CD14-positive monocyte (primary cell): ENCODE measurements around the gene DCDC2. TPM values are rescaled to one million over a fixed set of nuclear protein-coding genes. Genes with fewer than 3 reads are reported as not detected.

Experiments used
- DNase-seq, 3 donors: peaks; one replicate each; pipeline ENCODE4 v3.0.0-alpha.2; 2011 to 2022
- H2AFZ ChIP-seq: 2 replicates; pipeline ENCODE4 v1.6.0; 2012; ENCODE audit warnings: mild to moderate bottlenecking, low read depth, low read length, inconsistent platforms; ENCODE audit not compliant: insufficient read depth, poor library complexity, severe bottlenecking
- H3K27ac ChIP-seq, 2 donors: 1 replicate in 1 of 2; 2 replicates in 1 of 2; pipeline ENCODE4 v1.5.1; 2012 to 2013; ENCODE audit warnings: low read length in 2 of 2, control low read depth in 1 of 2, inconsistent platforms in 1 of 2, low read depth in 1 of 2, mild to moderate bottlenecking in 1 of 2
- H3K27me3 ChIP-seq, 2 donors: one replicate each; pipeline versions ENCODE4 v1.6.0 to v1.6.1; 2011 to 2013; ENCODE audit warnings: low read length in 2 of 2; ENCODE audit not compliant: control insufficient read depth in 2 of 2, insufficient read depth in 2 of 2
- H3K36me3 ChIP-seq, 2 donors: replicated peaks in 1 of 2; 1 replicate in 1 of 2; 2 replicates in 1 of 2; pipeline versions ENCODE4 v1.5.1 to v1.6.1; 2012 to 2013; ENCODE audit warnings: low read length in 2 of 2, control low read depth in 1 of 2, inconsistent platforms in 1 of 2, mild to moderate bottlenecking in 1 of 2; ENCODE audit not compliant: insufficient read depth in 2 of 2, control insufficient read depth in 1 of 2
- H3K4me1 ChIP-seq, 2 donors: 1 replicate in 1 of 2; 2 replicates in 1 of 2; pipeline versions ENCODE4 v1.5.1 to v1.6.1; 2012 to 2013; ENCODE audit warnings: low read length in 2 of 2, control low read depth in 1 of 2, inconsistent platforms in 1 of 2, mild to moderate bottlenecking in 1 of 2, moderate library complexity in 1 of 2; ENCODE audit not compliant: insufficient read depth in 2 of 2, control insufficient read depth in 1 of 2
- H3K4me2 ChIP-seq: replicated peaks from 2 replicates; pipeline ENCODE3; 2012; ENCODE audit warnings: low read length, moderate library complexity, mild to moderate bottlenecking; ENCODE audit not compliant: poor library complexity, severe bottlenecking; ENCODE audit errors: extremely low read depth
- H3K4me3 ChIP-seq, 3 experiments: fragments of 200-600 bp in 1 of 3; sonication (generic) in 1 of 3; replicated peaks in 1 of 3; 1 replicate in 2 of 3; 2 replicates in 1 of 3; pipeline ENCODE4 v1.5.1; 2011 to 2013; ENCODE audit warnings: low read length in 3 of 3, mild to moderate bottlenecking in 3 of 3, control low read depth in 2 of 3, low read depth in 2 of 3, inconsistent platforms in 1 of 3, moderate library complexity in 1 of 3
- H3K79me2 ChIP-seq: 2 replicates; pipeline ENCODE4 v1.6.0; 2012; ENCODE audit warnings: mild to moderate bottlenecking, control low read depth, inconsistent platforms, low read length, moderate library complexity; ENCODE audit not compliant: insufficient read depth
- H3K9ac ChIP-seq: 2 replicates; pipeline ENCODE4 v1.6.0; 2017; ENCODE audit warnings: low read length, mild to moderate bottlenecking; ENCODE audit not compliant: insufficient read depth, poor library complexity, severe bottlenecking
- H3K9me3 ChIP-seq, 2 donors: replicated peaks in 1 of 2; 1 replicate in 1 of 2; 2 replicates in 1 of 2; pipeline versions ENCODE4 v1.5.1 to v1.6.1; 2012 to 2013; ENCODE audit warnings: low read length in 2 of 2, control low read depth in 1 of 2; ENCODE audit not compliant: control insufficient read depth in 1 of 2, insufficient read depth in 1 of 2
- H4K20me1 ChIP-seq: 2 replicates; pipeline ENCODE4 v1.6.0; 2012; ENCODE audit warnings: mild to moderate bottlenecking, low read length, control low read depth, moderate library complexity; ENCODE audit not compliant: insufficient read depth
- H3K27ac Mint-ChIP-seq, 7 donors: one replicate each; pipeline ENCODE4 v1.8.0; 2020; ENCODE audit warnings: mild to moderate bottlenecking in 7 of 7, mixed read lengths in 7 of 7, moderate library complexity in 6 of 7, inconsistent platforms in 2 of 7
- H3K27me3 Mint-ChIP-seq, 3 donors: one replicate each; pipeline ENCODE4 v1.8.0; 2021 to 2022; ENCODE audit warnings: low read depth in 3 of 3, mild to moderate bottlenecking in 3 of 3, mixed read lengths in 3 of 3, moderate library complexity in 3 of 3, inconsistent platforms in 1 of 3
- H3K36me3 Mint-ChIP-seq, 2 donors: one replicate each; pipeline ENCODE4 v1.8.0; 2020; ENCODE audit warnings: mixed read lengths in 2 of 2, inconsistent platforms in 1 of 2, mild to moderate bottlenecking in 1 of 2
- H3K4me1 Mint-ChIP-seq: one replicate; pipeline ENCODE4 v1.8.0; 2020; ENCODE audit warnings: mild to moderate bottlenecking, mixed read lengths
- H3K4me3 Mint-ChIP-seq, 2 donors: one replicate each; pipeline ENCODE4 v1.8.0; 2020; ENCODE audit warnings: mild to moderate bottlenecking in 2 of 2, mixed read lengths in 2 of 2, moderate library complexity in 1 of 2
- H3K9me3 Mint-ChIP-seq, 7 donors: one replicate each; pipeline ENCODE4 v1.8.0; 2020 to 2022; ENCODE audit warnings: mixed read lengths in 7 of 7, mild to moderate bottlenecking in 6 of 7, moderate library complexity in 6 of 7, inconsistent platforms in 2 of 7
- CTCF ChIP-seq: fragments of 200-600 bp; IDR thresholded peaks from one replicate; pipeline ENCODE4 v1.8.0; 2022; ENCODE audit warnings: antibody characterized with exemption, mild to moderate bottlenecking
- WGBS: methylation state at CpG from one replicate; pipeline ENCODE4 v1.1.5; 2013; ENCODE audit warnings: missing lambda C conversion rate; ENCODE audit not compliant: insufficient coverage; 5-methylcytosine and 5-hydroxymethylcytosine counted together
- intact Hi-C, 2 donors: fragments of 100-400 bp; cut with micrococcal nuclease; formaldehyde crosslinking; loops; one replicate each; pipeline versions ENCODE4 v1.15.0 to v1.15.1; 2023
- polyA plus RNA-seq, 3 donors: library from polyadenylated mRNA; depleted of rRNA in 1 of 3; unstranded in 2 of 3; stranded (reverse) in 1 of 3; fragments of 300-500 nt in 2 of 3; fragments of >200 nt in 1 of 3; fragmentation: Illumina TruSeq in 2 of 3; gene quantifications; 1 replicate in 2 of 3; 2 replicates in 1 of 3; pipeline ENCODE4 v1.2.3, GENCODE V29; 2012 to 2021
- small RNA-seq: library from RNA; depleted of rRNA; stranded (forward); fragments of <200 nt; gene quantifications from one replicate; pipeline ENCODE3, GENCODE V24; 2012; ENCODE audit warnings: low read depth; ENCODE audit not compliant: insufficient read length

The DCDC2 gene
- polyA plus RNA-seq, 3 donors = not detected

- Mint-ChIP-seq H3K4me3 (peak within 1 kb of the TSS in 1 of 2 donors; percentile 43), H3K27me3 (peaks cover 3 to 13% (median 12%) of the 10 kb centered on the region in 3 donors), H3K9me3 (peaks cover 0 to 4% (median 0%) of the 10 kb centered on the region in 7 donors), H3K36me3 (no peaks in the 10 kb centered on the region), H3K27ac (peak within 1 kb of the TSS in 2 of 7 donors; percentile 13 to 31), H3K4me1 (peaks cover 4% of the 10 kb centered on the region)
- TF ChIP-seq CTCF = no peak
- Histone ChIP-seq H3K9me3 (no peaks in the 10 kb centered on the region), H2AFZ (no peak within 1 kb of the TSS), H3K27me3 (peaks cover 0 to 4% of the 10 kb centered on the region in 2 donors), H3K9ac (no peak within 1 kb of the TSS), H3K4me1 (no peaks in the 10 kb centered on the region), H3K36me3 (no peaks in the 10 kb centered on the region), H3K4me3 (no peak within 1 kb of the TSS), H3K4me2 (no peak within 1 kb of the TSS), H3K79me2 (no peaks in the 10 kb centered on the region), H3K27ac (no peak within 1 kb of the TSS), H4K20me1 (no peaks in the 10 kb centered on the region)
- DNase-seq = no peak
- intact Hi-C loops = no loop called here
- 6% methylated on average over 22 of the region's 37 CpGs for WGBS
Observed at GRCh38 chr6:24125980-24126379, 231.9 kb downstream of the DCDC2 start, which contains the start of gene NRSN1. Gene NRSN1, plus strand, starts transcription at chr6:24126215. Its CDS starts 8,113 bp downstream, at chr6:24134328.

- H3K27ac Mint-ChIP-seq = no peak overlapping the region
- Histone ChIP-seq H3K4me1 (no peaks in the 10 kb centered on the region), H3K27me3 (peaks cover 0 to 4% of the 10 kb centered on the region in 2 donors), H3K9ac (no peak overlapping the region), H4K20me1 (no peaks in the 10 kb centered on the region), H3K36me3 (no peaks in the 10 kb centered on the region), H3K4me2 (no peak overlapping the region), H2AFZ (no peak overlapping the region), H3K27ac (no peak overlapping the region), H3K9me3 (no peaks in the 10 kb centered on the region), H3K4me3 (no peak overlapping the region), H3K79me2 (no peaks in the 10 kb centered on the region)
- H3K9me3 Mint-ChIP-seq = peaks cover 0 to 6% (median 0%) of the 10 kb centered on the region in 7 donors
- H3K4me3 Mint-ChIP-seq = no peak overlapping the region
- H3K27me3 Mint-ChIP-seq = peaks cover 3 to 13% (median 12%) of the 10 kb centered on the region in 3 donors
- DNase-seq = no peak
- H3K36me3 Mint-ChIP-seq = no peaks in the 10 kb centered on the region
- intact Hi-C loops = no loop called here
- peaks cover 4% of the 10 kb centered on the region for H3K4me1 Mint-ChIP-seq
- 87% methylated on average over 7 of the region's 7 CpGs for WGBS
- TF ChIP-seq CTCF = no peak
Observed at GRCh38 chr6:24122139-24122538, 235.7 kb downstream of the DCDC2 start.

Small RNA genes within 50 kb of the gene (small RNA-seq; reads per million reads assigned to genes)
- gene RF00218 (not detected), gene RNU6-391P (not detected)

Other genes with a start within 250 kb of the DCDC2 start
- gene NRSN1, start 231.8 kb downstream of the DCDC2 start, polyA plus RNA-seq = not detected
- 10 to 100 TPM in 2 of 3 donors, 1 to 10 TPM in 1; 8.6 to 21.0 (median 19.3) TPM for gene MRS2, start 44.9 kb upstream of the DCDC2 start, polyA plus RNA-seq
- not detected for gene GPLD1, start 131.5 kb upstream of the DCDC2 start, polyA plus RNA-seq
- gene ALDH5A1, start 136.9 kb upstream of the DCDC2 start, polyA plus RNA-seq = under 1 TPM; 0.04 to 0.33 (median 0.17) TPM